ENCODE measurements around the gene ADO. TPM values are rescaled to one million over a fixed set of nuclear protein-coding genes. Genes with fewer than 3 reads are reported as not detected.

Gene ADO
- total RNA-seq, 2 experiments from 2014 or later = 23.2 to 23.3 TPM

GRCh38 chr10:62843600-62843999 lies 39.1 kb downstream of the ADO start:
- H3K4me3 Mint-ChIP-seq = no peak overlapping the region
- peak; percentile 30 for ATAC-seq (ENCODE audit: low read depth)
- H3K9me3 Mint-ChIP-seq = peaks cover 20% of the 10 kb centered on the region
- H3K36me3 Mint-ChIP-seq = peaks cover 5% of the 10 kb centered on the region
- POLR2A ChIA-PET = interaction anchor here (0.7 kb wide), 1 partner anchor 28 kb away, joined by 3 read pairs; no protein-coding TSS in a partner anchor
- H3K27ac Mint-ChIP-seq = no peak overlapping the region
- peaks cover 6% of the 10 kb centered on the region for H3K4me1 Mint-ChIP-seq
- DNase-seq = no peak
- H3K27me3 Mint-ChIP-seq = peaks cover 8% of the 10 kb centered on the region

- peak overlapping the region; percentile 40 for H3K27ac Mint-ChIP-seq
- no peak for DNase-seq
- no peak for ATAC-seq (ENCODE audit: low read depth)
- POLR2A ChIA-PET = interaction anchor here (0.7 kb wide), 1 partner anchor 29 kb away, joined by 3 read pairs; no protein-coding TSS in a partner anchor
- peaks cover 4% of the 10 kb centered on the region for H3K27me3 Mint-ChIP-seq
- peaks cover 21% of the 10 kb centered on the region for H3K9me3 Mint-ChIP-seq
- peaks cover 6% of the 10 kb centered on the region for H3K4me1 Mint-ChIP-seq
- H3K36me3 Mint-ChIP-seq = peaks cover 5% of the 10 kb centered on the region
- H3K4me3 Mint-ChIP-seq = no peak overlapping the region
Measured at GRCh38 chr10:62844280-62845011, 39.9 kb downstream of the ADO start.

- peaks cover 5% of the 10 kb centered on the region for H3K36me3 Mint-ChIP-seq
- no peak for ATAC-seq (ENCODE audit: low read depth)
- no peak overlapping the region for H3K4me3 Mint-ChIP-seq
- peaks cover 4% of the 10 kb centered on the region for H3K27me3 Mint-ChIP-seq
- H3K9me3 Mint-ChIP-seq = peaks cover 21% of the 10 kb centered on the region
- H3K27ac Mint-ChIP-seq = no peak overlapping the region
- H3K4me1 Mint-ChIP-seq = peaks cover 18% of the 10 kb centered on the region
- POLR2A ChIA-PET = no interaction called here
- DNase-seq = no peak
Measured at GRCh38 chr10:62847433-62847832, 42.9 kb downstream of the ADO start.

- Mint-ChIP-seq H3K27me3 (no peaks in the 10 kb centered on the region), H3K4me1 (peaks cover 40% of the 10 kb centered on the region), H3K36me3 (peaks cover 1% of the 10 kb centered on the region), H3K27ac (no peak overlapping the region), H3K9me3 (peaks cover 17% of the 10 kb centered on the region), H3K4me3 (no peak overlapping the region)
- no peak for DNase-seq
- POLR2A ChIA-PET = no interaction called here
- no peak for ATAC-seq (ENCODE audit: low read depth)
Measured at GRCh38 chr10:62850646-62851045, 46.1 kb downstream of the ADO start.

- DNase-seq = no peak
- no peak for ATAC-seq (ENCODE audit: low read depth)
- H3K27ac Mint-ChIP-seq = no peak overlapping the region
- H3K36me3 Mint-ChIP-seq = peaks cover 1% of the 10 kb centered on the region
- peaks cover 47% of the 10 kb centered on the region for H3K4me1 Mint-ChIP-seq
- H3K27me3 Mint-ChIP-seq = no peaks in the 10 kb centered on the region
- H3K4me3 Mint-ChIP-seq = no peak overlapping the region
- POLR2A ChIA-PET = no interaction called here
- H3K9me3 Mint-ChIP-seq = peaks cover 17% of the 10 kb centered on the region
Measured at GRCh38 chr10:62851442-62851841, 46.9 kb downstream of the ADO start.

GRCh38 chr10:62852961-62853702 lies 48.6 kb downstream of the ADO start:
- Mint-ChIP-seq H3K36me3 (no peaks in the 10 kb centered on the region), H3K4me3 (peak overlapping the region; percentile 64), H3K27me3 (no peaks in the 10 kb centered on the region), H3K4me1 (peaks cover 48% of the 10 kb centered on the region), H3K9me3 (peaks cover 6% of the 10 kb centered on the region), H3K27ac (peak overlapping the region; percentile 68)
- DNase-seq (peak; percentile 38), ATAC-seq (ENCODE audit: low read depth) (peak; percentile 49)
- POLR2A ChIA-PET = interaction anchor here (0.9 to 1.6 kb wide), 3 partner anchors 37 to 280 kb away, joined by 3 to 4 read pairs (median 3); partner anchors contain the start of genes EGR2 and NRBF2

GRCh38 chr10:62853710-62854109 lies 49.2 kb downstream of the ADO start:
- ATAC-seq (ENCODE audit: low read depth) = peak; percentile 63
- peak; percentile 60 for DNase-seq
- no peaks in the 10 kb centered on the region for H3K27me3 Mint-ChIP-seq
- POLR2A ChIA-PET = interaction anchor here (0.6 to 1.6 kb wide), 6 partner anchors 31 to 952 kb away, joined by 3 to 7 read pairs (median 3); partner anchors contain the start of genes ARID5B, EGR2 and NRBF2
- H3K4me3 Mint-ChIP-seq = peak overlapping the region; percentile 64
- peaks cover under 1% of the 10 kb centered on the region for H3K9me3 Mint-ChIP-seq
- peaks cover 48% of the 10 kb centered on the region for H3K4me1 Mint-ChIP-seq
- H3K27ac Mint-ChIP-seq = peak overlapping the region; percentile 68
- no peaks in the 10 kb centered on the region for H3K36me3 Mint-ChIP-seq

- Mint-ChIP-seq H3K4me3 (peak overlapping the region; percentile 40), H3K4me1 (peaks cover 49% of the 10 kb centered on the region), H3K27me3 (no peaks in the 10 kb centered on the region), H3K9me3 (no peaks in the 10 kb centered on the region), H3K36me3 (no peaks in the 10 kb centered on the region), H3K27ac (peak overlapping the region; percentile 31)
- ATAC-seq (ENCODE audit: low read depth) = peak; percentile 35
- POLR2A ChIA-PET = no interaction called here
- DNase-seq = no peak
Measured at GRCh38 chr10:62856021-62856420, 51.5 kb downstream of the ADO start.

Other genes with a start within 250 kb of the ADO start
- 1 to 10 TPM; 1.4 to 2.2 TPM for gene EGR2, start 11.6 kb downstream of the ADO start, total RNA-seq

All from activated naive CD8-positive, alpha-beta T cell treated with anti-CD3 and anti-CD28 coated beads, Interleukin-2, amount 10 ng/mL, durations not matched to agents 7 days and 5 days (primary cell).